ENCODE results near the gene EGLN3.

DNA sequence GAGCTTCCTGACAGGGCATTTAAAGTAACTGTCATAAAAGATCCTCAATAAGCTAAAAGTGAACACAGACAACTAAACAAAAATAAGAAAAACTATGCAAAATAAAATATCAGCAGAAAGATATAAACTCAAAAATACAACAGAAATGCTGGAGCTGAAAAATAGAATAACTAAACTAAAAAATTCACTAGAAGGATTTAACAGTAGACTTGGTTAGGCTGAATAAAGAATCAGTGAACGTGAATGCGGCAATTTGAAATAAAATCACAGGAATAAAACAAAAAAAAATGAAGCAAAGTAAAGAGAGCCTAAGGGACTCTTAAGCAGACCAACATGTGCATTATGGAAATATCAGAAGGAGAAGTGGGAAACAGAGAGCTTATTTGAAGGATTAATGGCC is 74.6 kb downstream of the EGLN3 start:
- TF ChIP-seq RAD21 (conservative IDR thresholded peaks at IDR 0.05 in 1 of 2, IDR thresholded peaks at IDR 0.05 in 1 of 2) (no peak), EP300 (IDR thresholded peaks at IDR 0.05) (no peak), NR3C1 (IDR thresholded peaks at IDR 0.05) (no peak), MYC (IDR thresholded peaks at IDR 0.05; ENCODE audit: borderline replicate concordance, low read length) (no peak), CHD4 (IDR thresholded peaks at IDR 0.05; ENCODE audit: borderline replicate concordance) (no peak), POLR2A (IDR thresholded peaks at IDR 0.05; ENCODE audit: low read length) (no peak), RFX5 (IDR thresholded peaks at IDR 0.05) (no peak), FOXS1 (CRISPR knock-in tag; IDR thresholded peaks at IDR 0.05) (no peak)
- TF ChIP-seq, protein P1, sequence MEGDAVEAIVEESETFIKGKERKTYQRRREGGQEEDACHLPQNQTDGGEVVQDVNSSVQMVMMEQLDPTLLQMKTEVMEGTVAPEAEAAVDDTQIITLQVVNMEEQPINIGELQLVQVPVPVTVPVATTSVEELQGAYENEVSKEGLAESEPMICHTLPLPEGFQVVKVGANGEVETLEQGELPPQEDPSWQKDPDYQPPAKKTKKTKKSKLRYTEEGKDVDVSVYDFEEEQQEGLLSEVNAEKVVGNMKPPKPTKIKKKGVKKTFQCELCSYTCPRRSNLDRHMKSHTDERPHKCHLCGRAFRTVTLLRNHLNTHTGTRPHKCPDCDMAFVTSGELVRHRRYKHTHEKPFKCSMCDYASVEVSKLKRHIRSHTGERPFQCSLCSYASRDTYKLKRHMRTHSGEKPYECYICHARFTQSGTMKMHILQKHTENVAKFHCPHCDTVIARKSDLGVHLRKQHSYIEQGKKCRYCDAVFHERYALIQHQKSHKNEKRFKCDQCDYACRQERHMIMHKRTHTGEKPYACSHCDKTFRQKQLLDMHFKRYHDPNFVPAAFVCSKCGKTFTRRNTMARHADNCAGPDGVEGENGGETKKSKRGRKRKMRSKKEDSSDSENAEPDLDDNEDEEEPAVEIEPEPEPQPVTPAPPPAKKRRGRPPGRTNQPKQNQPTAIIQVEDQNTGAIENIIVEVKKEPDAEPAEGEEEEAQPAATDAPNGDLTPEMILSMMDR (IDR thresholded peaks at IDR 0.05): no peak
- TF ChIP-seq, protein P2, sequence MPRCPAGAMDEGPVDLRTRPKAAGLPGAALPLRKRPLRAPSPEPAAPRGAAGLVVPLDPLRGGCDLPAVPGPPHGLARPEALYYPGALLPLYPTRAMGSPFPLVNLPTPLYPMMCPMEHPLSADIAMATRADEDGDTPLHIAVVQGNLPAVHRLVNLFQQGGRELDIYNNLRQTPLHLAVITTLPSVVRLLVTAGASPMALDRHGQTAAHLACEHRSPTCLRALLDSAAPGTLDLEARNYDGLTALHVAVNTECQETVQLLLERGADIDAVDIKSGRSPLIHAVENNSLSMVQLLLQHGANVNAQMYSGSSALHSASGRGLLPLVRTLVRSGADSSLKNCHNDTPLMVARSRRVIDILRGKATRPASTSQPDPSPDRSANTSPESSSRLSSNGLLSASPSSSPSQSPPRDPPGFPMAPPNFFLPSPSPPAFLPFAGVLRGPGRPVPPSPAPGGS (IDR thresholded peaks at IDR 0.05): no peak

All from A549 (cell line).